GM19324 (cell line): ENCODE measurements around the gene POLR2H.
"Not testable (repeated sequence)": the region's sequence is repeated elsewhere in the genome, so short reads cannot be mapped to it uniquely, and the experiment has no call there.

Source experiments
- ATAC-seq: cut with Tn5 transposase; IDR thresholded peaks from one replicate; pipeline ENCODE4 v1.9.1; 2021; ENCODE audit warnings: mild to moderate bottlenecking, moderate library complexity; ENCODE audit not compliant: unreplicated experiment, low FRiP score

The POLR2H gene

GRCh38 chr3:184335291-184335660 is 26.2 kb upstream of the POLR2H start:
- ATAC-seq: no peak

GRCh38 chr3:184335661-184336546 is 25.6 kb upstream of the POLR2H start:
- ATAC-seq: peak; percentile 85

GRCh38 chr3:184336547-184337398 is 24.7 kb upstream of the POLR2H start:
- no peak for ATAC-seq

- no peak for ATAC-seq
Observed at GRCh38 chr3:184337399-184337714, 24.2 kb upstream of the POLR2H start, which contains the start of gene FAM131A. TSS of gene FAM131A (plus strand) at chr3:184337600. CDS start at chr3:184337631, 31 bp downstream.

- no peak for ATAC-seq
Observed at GRCh38 chr3:184337981-184338380, 23.5 kb upstream of the POLR2H start.

- no peak for ATAC-seq
Observed at GRCh38 chr3:184338511-184338945, 23.0 kb upstream of the POLR2H start.

- ATAC-seq: no peak
Observed at GRCh38 chr3:184339001-184339400, 22.5 kb upstream of the POLR2H start.

GRCh38 chr3:184339451-184340135 is 21.9 kb upstream of the POLR2H start:
- not testable (repeated sequence) for ATAC-seq

GRCh38 chr3:184341925-184342324 is 19.6 kb upstream of the POLR2H start:
- no peak for ATAC-seq

GRCh38 chr3:184343200-184343876 is 18.2 kb upstream of the POLR2H start:
- ATAC-seq: no peak

- ATAC-seq: no peak
Observed at GRCh38 chr3:184344579-184345316, 16.8 kb upstream of the POLR2H start.

- ATAC-seq: no peak
Observed at GRCh38 chr3:184345317-184346144, 16.0 kb upstream of the POLR2H start.

GRCh38 chr3:184346480-184347190 is 14.9 kb upstream of the POLR2H start:
- no peak for ATAC-seq

- no peak for ATAC-seq
Observed at GRCh38 chr3:184347321-184348056, 14.0 kb upstream of the POLR2H start.

- ATAC-seq: no peak
Observed at GRCh38 chr3:184348057-184348382, 13.5 kb upstream of the POLR2H start.

GRCh38 chr3:184349563-184350470 is 11.7 kb upstream of the POLR2H start:
- no peak for ATAC-seq

GRCh38 chr3:184350618-184351017 is 10.9 kb upstream of the POLR2H start:
- ATAC-seq: no peak
